IMR-90 (cell line): ENCODE results near the gene SUSD6. TPM values are rescaled to one million over a fixed set of nuclear protein-coding genes. Genes with fewer than 3 reads are reported as not detected.
A peak's percentile ranks its signal among the peaks of the same experiment; 100 is the strongest.

Experiments
- ATAC-seq: fragments of 200-7000 bp; cut with Tn5 transposase; 2 replicates; pipeline ENCODE4 v1.9.1; 2020; ENCODE audit warnings: low read depth, mild to moderate bottlenecking, moderate library complexity
- BruUV-seq: library from RNA; stranded (reverse); fragments of 400-500 nt; replicated peaks from 2 replicates; lab custom pipeline; 2021; lab: Mats Ljungman, UMichigan
- CTCF ChIA-PET: fragments of 300-600 bp; formaldehyde crosslinking; extraction: SDS; loops from one replicate; lab custom pipeline; 2021; ENCODE audit warnings: antibody characterized with exemption; lab: Yijun Ruan, JAX
- POLR2A ChIA-PET: fragments of 300-600 bp; sonication (Branson Sonifier 250); formaldehyde crosslinking; loops from one replicate; lab custom pipeline; 2022; ENCODE audit warnings: antibody characterized with exemption; ENCODE audit not compliant: unreplicated experiment; lab: Charles Lee
- DNase-seq: peaks from one replicate; pipeline ENCODE4 v3.0.0; 2013
- H2AFZ ChIP-seq: replicated peaks from 2 replicates; pipeline ENCODE3; 2013; ENCODE audit warnings: low read length, mild to moderate bottlenecking; ENCODE audit not compliant: poor library complexity
- H2AK5ac ChIP-seq: 2 replicates; pipeline ENCODE4 v1.6.1; 2013; ENCODE audit warnings: low read depth, low read length, inconsistent platforms
- H2AK9ac ChIP-seq: replicated peaks from 2 replicates; pipeline ENCODE3; 2013; ENCODE audit warnings: mild to moderate bottlenecking, low read depth, low read length, moderate library complexity; ENCODE audit not compliant: poor library complexity
- H2BK120ac ChIP-seq: 2 replicates; pipeline ENCODE4 v1.6.1; 2013; ENCODE audit warnings: low read depth, low read length, inconsistent platforms
- H2BK15ac ChIP-seq: 3 replicates; pipeline ENCODE4 v1.6.1; 2013; ENCODE audit warnings: low read depth, low read length, inconsistent platforms
- H2BK20ac ChIP-seq: 2 replicates; pipeline ENCODE4 v1.6.1; 2013; ENCODE audit warnings: low read depth, mild to moderate bottlenecking, inconsistent platforms, low read length, moderate library complexity
- H2BK5ac ChIP-seq: 2 replicates; pipeline ENCODE4 v1.6.1; 2013; ENCODE audit warnings: mild to moderate bottlenecking, low read depth, low read length, inconsistent platforms; ENCODE audit not compliant: poor library complexity, severe bottlenecking
- H3K14ac ChIP-seq: replicated peaks from 2 replicates; pipeline ENCODE4 v1.6.1; 2013; ENCODE audit warnings: low read depth, low read length, inconsistent platforms
- H3K18ac ChIP-seq: 2 replicates; pipeline ENCODE4 v1.6.1; 2013; ENCODE audit warnings: low read depth, low read length, control low read depth
- H3K23ac ChIP-seq: 2 replicates; pipeline ENCODE4 v1.6.1; 2013; ENCODE audit warnings: low read depth, low read length, inconsistent platforms
- H3K27ac ChIP-seq: 2 replicates; pipeline ENCODE4 v1.5.1; 2013; ENCODE audit warnings: mild to moderate bottlenecking, control low read depth, low read length; ENCODE audit not compliant: insufficient read depth
- H3K27me3 ChIP-seq: 2 replicates; pipeline ENCODE4 v1.6.1; 2013; ENCODE audit warnings: low read length; ENCODE audit not compliant: control insufficient read depth, insufficient read depth
- H3K36me3 ChIP-seq: 2 replicates; pipeline ENCODE4 v1.6.1; 2013; ENCODE audit warnings: low read length, mixed read lengths; ENCODE audit not compliant: control insufficient read depth, insufficient read depth
- H3K4ac ChIP-seq: 2 replicates; pipeline ENCODE4 v1.6.1; 2013; ENCODE audit warnings: low read depth, low read length, inconsistent platforms
- H3K4me1 ChIP-seq: 2 replicates; pipeline ENCODE4 v1.6.1; 2013; ENCODE audit warnings: low read length, mixed read lengths; ENCODE audit not compliant: control insufficient read depth, insufficient read depth
- H3K4me2 ChIP-seq: 2 replicates; pipeline ENCODE4 v1.6.1; 2013; ENCODE audit warnings: low read depth, mild to moderate bottlenecking, control low read depth, low read length, moderate library complexity
- H3K4me3 ChIP-seq: 2 replicates; pipeline ENCODE4 v1.5.1; 2013; ENCODE audit warnings: low read depth, mild to moderate bottlenecking, control low read depth, low read length, moderate library complexity; ENCODE audit not compliant: insufficient read depth
- H3K56ac ChIP-seq: 2 replicates; pipeline ENCODE4 v1.6.1; 2013; ENCODE audit warnings: low read length, inconsistent platforms; ENCODE audit not compliant: insufficient read depth; ENCODE audit errors: extremely low read depth
- H3K79me1 ChIP-seq, 2 experiments: 2 replicates each; pipeline ENCODE4 v1.6.1; 2013; ENCODE audit warnings: low read length in 2 of 2, inconsistent platforms in 1 of 2, low read depth in 1 of 2
- H3K9ac ChIP-seq: 2 replicates; pipeline ENCODE4 v1.6.1; 2013; ENCODE audit warnings: low read depth, low read length, control low read depth
- H3K9me1 ChIP-seq: 2 replicates; pipeline ENCODE4 v1.6.1; 2013; ENCODE audit warnings: low read length, inconsistent platforms; ENCODE audit not compliant: insufficient read depth
- H3K9me3 ChIP-seq: 2 replicates; pipeline ENCODE4 v1.6.1; 2013; ENCODE audit warnings: low read length; ENCODE audit not compliant: control insufficient read depth, insufficient read depth
- H4K20me1 ChIP-seq: 2 replicates; pipeline ENCODE4 v1.6.1; 2013; ENCODE audit warnings: low read length, inconsistent platforms; ENCODE audit not compliant: insufficient read depth
- H4K5ac ChIP-seq: 2 replicates; pipeline ENCODE4 v1.6.1; 2013; ENCODE audit warnings: mild to moderate bottlenecking, low read depth, low read length, control low read depth
- H4K8ac ChIP-seq, 2 experiments: 2 replicates each; pipeline ENCODE4 v1.6.1; 2013; ENCODE audit warnings: low read depth in 2 of 2, low read length in 2 of 2, control low read depth in 1 of 2, inconsistent platforms in 1 of 2
- H4K91ac ChIP-seq: 2 replicates; pipeline ENCODE4 v1.6.1; 2013; ENCODE audit warnings: low read depth, low read length, inconsistent platforms; ENCODE audit not compliant: insufficient read depth
- BHLHE40 ChIP-seq: fragments of 150-350 bp; IDR thresholded peaks from 2 replicates; pipeline ENCODE4 v1.6.1; 2016; ENCODE audit warnings: mild to moderate bottlenecking, low read depth, low read length
- CEBPB ChIP-seq: IDR thresholded peaks from 2 replicates; pipeline ENCODE4 v1.6.1; 2012; ENCODE audit warnings: low read depth, low read length, improper control_type of control experiment
- CHD1 ChIP-seq: IDR thresholded peaks from 2 replicates; pipeline ENCODE4 v1.6.1; 2012; ENCODE audit warnings: low read depth, low read length, improper control_type of control experiment
- ELK1 ChIP-seq: fragments of 150-350 bp; IDR thresholded peaks from 2 replicates; pipeline ENCODE4 v1.6.1; 2016; ENCODE audit warnings: low read depth, mild to moderate bottlenecking, low read length, moderate library complexity, borderline replicate concordance
- MAFK ChIP-seq: IDR thresholded peaks from 2 replicates; pipeline ENCODE4 v1.6.1; 2012; ENCODE audit warnings: low read depth, low read length, improper control_type of control experiment
- MAZ ChIP-seq: IDR thresholded peaks from 2 replicates; pipeline ENCODE4 v1.6.1; 2012; ENCODE audit warnings: low read depth, mild to moderate bottlenecking, low read length, improper control_type of control experiment, moderate library complexity, borderline replicate concordance
- NFE2L2 ChIP-seq: fragments of 150-350 bp; IDR thresholded peaks from 2 replicates; pipeline ENCODE4 v1.6.1; 2016; ENCODE audit warnings: low read depth, mild to moderate bottlenecking, low read length
- POLR2A ChIP-seq: IDR thresholded peaks from 2 replicates; pipeline ENCODE4 v1.6.1; 2012; ENCODE audit warnings: mild to moderate bottlenecking, low read depth, low read length
- RAD21 ChIP-seq: IDR thresholded peaks from 2 replicates; pipeline ENCODE4 v1.6.1; 2012; ENCODE audit warnings: low read length, improper control_type of control experiment
- RCOR1 ChIP-seq: IDR thresholded peaks from 2 replicates; pipeline ENCODE4 v1.6.1; 2012; ENCODE audit warnings: mild to moderate bottlenecking, low read length, improper control_type of control experiment; ENCODE audit not compliant: insufficient replicate concordance
- SMC3 ChIP-seq: fragments of 150-350 bp; IDR thresholded peaks from 2 replicates; pipeline ENCODE4 v1.6.1; 2016; ENCODE audit warnings: low read depth, mild to moderate bottlenecking, antibody characterized with exemption, low read length, moderate library complexity
- WGBS, 2 experiments: methylation state at CpG; one replicate each; pipeline versions ENCODE4 v1.1.5 to v1.1.7; 2013; ENCODE audit warnings: missing lambda C conversion rate in 2 of 2; ENCODE audit not compliant: insufficient read length in 1 of 2; ENCODE audit errors: extremely low coverage in 2 of 2; 5-methylcytosine and 5-hydroxymethylcytosine counted together
- dilution Hi-C: fragments of 300-500 bp; cut with HindIII; formaldehyde crosslinking; loops from one replicate; pipeline ENCODE4 v1.14.3; 2018; ENCODE audit warnings: low sequenced_read_pairs; ENCODE audit not compliant: unreplicated experiment
- in situ Hi-C: fragments of 300-500 bp; cut with MboI; formaldehyde crosslinking; loops from 3 replicates; pipeline ENCODE4 v1.14.3; 2019; ENCODE audit warnings: low sequenced_read_pairs, inconsistent platforms, mixed read lengths
- intact Hi-C: fragments of 100-400 bp; cut with micrococcal nuclease; formaldehyde crosslinking; loops from 2 replicates; pipeline ENCODE4 v1.10.0; 2022
- polyA plus RNA-seq, 3 experiments: library from polyadenylated mRNA; depleted of rRNA; stranded (reverse); fragments of >200 nt; gene quantifications; 2 replicates each; pipeline ENCODE4 v1.2.3, GENCODE V29; 2012; ENCODE audit warnings: low replicate concordance in 1 of 3
- total RNA-seq: library from RNA; depleted of rRNA; stranded (reverse); fragments of >200 nt; gene quantifications from 2 replicates; pipeline ENCODE4 v1.2.3, GENCODE V29; 2012
- TF ChIP-seq, protein P1 (sequence below): fragments of 150-350 bp; IDR thresholded peaks from 2 replicates; pipeline ENCODE4 v1.6.1; 2017; ENCODE audit warnings: mild to moderate bottlenecking, antibody characterized with exemption, low read length, low read depth

SUSD6 gene
- total and polyA plus RNA-seq, 2 of the 4 experiments (the other 2 are of a cell fraction) = 2.3 to 10.1 TPM

- BruUV-seq = no TSS peak
- Histone ChIP-seq H3K23ac (no peak overlapping the region), H3K4ac (no peak overlapping the region; the same call in 1 of the 2 replicates), H3K56ac (no peak overlapping the region), H3K14ac (no peak overlapping the region), H3K4me3 (no peak overlapping the region), H2AFZ (no peak overlapping the region), H3K9ac (no peak overlapping the region), H4K91ac (peak overlapping the region; percentile 23; the same call in 1 of the 2 replicates), H2AK9ac (no peak overlapping the region), H2BK20ac (no peak overlapping the region; the same call in 1 of the 2 replicates), H3K36me3 (no peaks in the 10 kb centered on the region), H2BK15ac (no peak overlapping the region), H2BK120ac (no peak overlapping the region), H3K4me2 (no peak overlapping the region), H4K8ac (no peak overlapping the region), H3K27me3 (no peaks in the 10 kb centered on the region), H3K9me3 (no peaks in the 10 kb centered on the region), H3K18ac (no peak overlapping the region), H2BK5ac (no peak overlapping the region), H2AK5ac (no peak overlapping the region), H3K27ac (no peak overlapping the region), H4K20me1 (peaks cover 46% of the 10 kb centered on the region), H3K9me1 (peaks cover 45% of the 10 kb centered on the region), H3K4me1 (peaks cover 23% of the 10 kb centered on the region), H3K79me1 (peaks cover 62 to 93% of the 10 kb centered on the region in 2 experiments), H4K5ac (no peak overlapping the region)
- DNase-seq = no peak
- TF ChIP-seq CEBPB = no peak
- no peak for TF ChIP-seq ELK1
- no peak for TF ChIP-seq RAD21
- TF ChIP-seq, protein P1, sequence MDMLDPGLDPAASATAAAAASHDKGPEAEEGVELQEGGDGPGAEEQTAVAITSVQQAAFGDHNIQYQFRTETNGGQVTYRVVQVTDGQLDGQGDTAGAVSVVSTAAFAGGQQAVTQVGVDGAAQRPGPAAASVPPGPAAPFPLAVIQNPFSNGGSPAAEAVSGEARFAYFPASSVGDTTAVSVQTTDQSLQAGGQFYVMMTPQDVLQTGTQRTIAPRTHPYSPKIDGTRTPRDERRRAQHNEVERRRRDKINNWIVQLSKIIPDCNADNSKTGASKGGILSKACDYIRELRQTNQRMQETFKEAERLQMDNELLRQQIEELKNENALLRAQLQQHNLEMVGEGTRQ = no peak
- TF ChIP-seq MAZ = no peak
- no peak for TF ChIP-seq BHLHE40
- no peak for TF ChIP-seq POLR2A
- TF ChIP-seq RCOR1 = no peak
- no peak for TF ChIP-seq NFE2L2
- no peak for TF ChIP-seq CHD1
- no peak for TF ChIP-seq SMC3
- no peak for TF ChIP-seq MAFK
- ChIA-PET POLR2A (no interaction called here), CTCF (no interaction called here)
- intact Hi-C loops = loop anchor here (5.0 kb wide), 1 partner anchor 43 kb away; no protein-coding TSS in a partner anchor
- no peak for ATAC-seq
- 100% methylated on average over 1 of the region's 2 CpGs; no CpG with 5 or more reads in 1 of the 2 experiments for whole genome bisulfite sequencing, 2 experiments
- dilution Hi-C loops = no loop called here
- in situ Hi-C loops = no loop called here
Observed at GRCh38 chr14:69669375-69669774, 58.0 kb downstream of the SUSD6 start.
